Esophagus muscularis mucosa (tissue), 4 donors: ENCODE data around the gene LTF.

Source experiments
- CTCF ChIP-seq, 3 experiments: fragments of 200-600 bp in 2 of 3; fragments of 450-650 bp in 1 of 3; sonication (generic) in 2 of 3; IDR thresholded peaks; one replicate each; pipeline ENCODE4 v1.5.1; 2017 to 2019; ENCODE audit warnings: antibody characterized with exemption in 3 of 3, mild to moderate bottlenecking in 2 of 3, moderate library complexity in 1 of 3
- EP300 ChIP-seq: sonication (generic); formaldehyde crosslinking; IDR thresholded peaks from one replicate; pipeline ENCODE4 v1.6.1; 2017; ENCODE audit warnings: antibody characterized with exemption
- POLR2A ChIP-seq: fragments of 450-650 bp; IDR thresholded peaks from one replicate; pipeline ENCODE4 v1.6.1; 2017; ENCODE audit warnings: antibody characterized with exemption, moderate library complexity, mild to moderate bottlenecking, low read depth
- POLR2AphosphoS5 ChIP-seq, 2 donors: sonication (generic); formaldehyde crosslinking; IDR thresholded peaks; one replicate each; pipeline ENCODE4 v1.6.1; 2017; ENCODE audit warnings: antibody characterized with exemption in 2 of 2

GRCh38 chr3:46503200-46503874 is 38.6 kb upstream of the LTF start:
- TF ChIP-seq POLR2A (no peak), CTCF (IDR thresholded peaks at IDR 0.05) (no peak), POLR2AphosphoS5 (IDR thresholded peaks at IDR 0.05) (no peak), EP300 (no peak)
